Stimulated activated memory B cell treated with anti-CD40 and anti-IgM and Interleukin-4, amounts not matched to agents 10 μg/mL and 1 μg/mL and 100 μg/mL, for 72 hours (primary cell): ENCODE measurements around the gene CHMP3.
"Not testable (repeated sequence)": the region's sequence is repeated elsewhere in the genome, so short reads cannot be mapped to it uniquely, and the experiment has no call there.

Experiments used
- ATAC-seq: fragments of 150-1000 bp; cut with Tn5 transposase; 2 replicates; pipeline ENCODE4 v1.10.0; 2021
- H3K27ac Mint-ChIP-seq: one replicate; pipeline ENCODE4 v1.8.0; 2022; ENCODE audit warnings: mild to moderate bottlenecking, mixed read lengths
- H3K27me3 Mint-ChIP-seq: one replicate; pipeline ENCODE4 v1.8.0; 2022; ENCODE audit warnings: mixed read lengths
- H3K36me3 Mint-ChIP-seq: one replicate; pipeline ENCODE4 v1.8.0; 2022; ENCODE audit warnings: mixed read lengths
- H3K4me1 Mint-ChIP-seq: one replicate; pipeline ENCODE4 v1.8.0; 2022; ENCODE audit warnings: mixed read lengths
- H3K4me3 Mint-ChIP-seq: one replicate; pipeline ENCODE4 v1.8.0; 2022; ENCODE audit warnings: mild to moderate bottlenecking, moderate library complexity, mixed read lengths
- H3K9me3 Mint-ChIP-seq: one replicate; pipeline ENCODE4 v1.8.0; 2022; ENCODE audit warnings: mixed read lengths

The CHMP3 gene

GRCh38 chr2:86562922-86563649 is at the start of gene CHMP3:
Gene CHMP3, minus strand, starts transcription at chr2:86563443. Its CDS starts 95 bp downstream, at chr2:86563348.
- peak; percentile 96 for ATAC-seq
- Mint-ChIP-seq H3K36me3 (peaks cover 8% of the 10 kb centered on the region), H3K27me3 (peaks cover 17% of the 10 kb centered on the region)

GRCh38 chr2:86610871-86611270 is 47.6 kb upstream of the CHMP3 start:
- Mint-ChIP-seq H3K36me3 (peaks cover 50% of the 10 kb centered on the region), H3K4me1 (peaks cover 3% of the 10 kb centered on the region), H3K4me3 (no peak overlapping the region), H3K27ac (no peak overlapping the region), H3K27me3 (no peaks in the 10 kb centered on the region), H3K9me3 (no peaks in the 10 kb centered on the region)
- no peak for ATAC-seq

More at GRCh38 chr2:86562922-86563649, at the start of gene CHMP3:
- H3K27ac Mint-ChIP-seq = peak within 1 kb of the TSS; percentile 99
- H3K9me3 Mint-ChIP-seq = no peaks in the 10 kb centered on the region
- H3K4me3 Mint-ChIP-seq = peak within 1 kb of the TSS; percentile 89
- peaks cover 24% of the 10 kb centered on the region for H3K4me1 Mint-ChIP-seq

GRCh38 chr2:86608832-86609410 is 45.7 kb upstream of the CHMP3 start:
- Mint-ChIP-seq H3K9me3 (no peaks in the 10 kb centered on the region), H3K4me1 (peaks cover 7% of the 10 kb centered on the region), H3K27ac (peak overlapping the region; percentile 6), H3K27me3 (no peaks in the 10 kb centered on the region), H3K4me3 (no peak overlapping the region), H3K36me3 (peaks cover 59% of the 10 kb centered on the region)
- ATAC-seq = no peak

GRCh38 chr2:86603905-86604304 is 40.7 kb upstream of the CHMP3 start:
- Mint-ChIP-seq H3K4me3 (no peak overlapping the region), H3K9me3 (no peaks in the 10 kb centered on the region), H3K36me3 (peaks cover 46% of the 10 kb centered on the region), H3K27ac (no peak overlapping the region), H3K4me1 (peaks cover 7% of the 10 kb centered on the region), H3K27me3 (no peaks in the 10 kb centered on the region)
- ATAC-seq = no peak

- ATAC-seq = no peak
- Mint-ChIP-seq H3K9me3 (no peaks in the 10 kb centered on the region), H3K36me3 (peaks cover 17% of the 10 kb centered on the region), H3K4me1 (no peaks in the 10 kb centered on the region), H3K4me3 (no peak overlapping the region), H3K27ac (no peak overlapping the region), H3K27me3 (peaks cover 7% of the 10 kb centered on the region)
Measured at GRCh38 chr2:86598966-86599365, 35.7 kb upstream of the CHMP3 start.

- H3K36me3 Mint-ChIP-seq = no peaks in the 10 kb centered on the region
- no peak overlapping the region for H3K27ac Mint-ChIP-seq
- ATAC-seq = no peak
- peaks cover 13% of the 10 kb centered on the region for H3K27me3 Mint-ChIP-seq
- H3K4me1 Mint-ChIP-seq = no peaks in the 10 kb centered on the region
- H3K9me3 Mint-ChIP-seq = no peaks in the 10 kb centered on the region
- no peak overlapping the region for H3K4me3 Mint-ChIP-seq
Measured at GRCh38 chr2:86596118-86596517, 32.9 kb upstream of the CHMP3 start.

- no peak overlapping the region for H3K27ac Mint-ChIP-seq
- no peak for ATAC-seq
Measured at GRCh38 chr2:86593266-86593665, 30.0 kb upstream of the CHMP3 start.

GRCh38 chr2:86592547-86593230 is 29.4 kb upstream of the CHMP3 start:
- Mint-ChIP-seq H3K4me1 (no peaks in the 10 kb centered on the region), H3K4me3 (no peak overlapping the region), H3K9me3 (no peaks in the 10 kb centered on the region), H3K27ac (no peak overlapping the region), H3K27me3 (peaks cover 31% of the 10 kb centered on the region), H3K36me3 (no peaks in the 10 kb centered on the region)
- ATAC-seq = no peak

More at GRCh38 chr2:86593266-86593665, 30.0 kb upstream of the CHMP3 start:
- no peaks in the 10 kb centered on the region for H3K36me3 Mint-ChIP-seq
- H3K4me1 Mint-ChIP-seq = no peaks in the 10 kb centered on the region
- H3K27me3 Mint-ChIP-seq = peaks cover 31% of the 10 kb centered on the region
- H3K4me3 Mint-ChIP-seq = no peak overlapping the region
- no peaks in the 10 kb centered on the region for H3K9me3 Mint-ChIP-seq

GRCh38 chr2:86589701-86590100 is 26.5 kb upstream of the CHMP3 start:
- not testable (repeated sequence) for H3K9me3 Mint-ChIP-seq, H3K36me3 Mint-ChIP-seq, H3K27ac Mint-ChIP-seq, ATAC-seq, H3K4me3 Mint-ChIP-seq, H3K4me1 Mint-ChIP-seq
- peaks cover 31% of the 10 kb centered on the region for H3K27me3 Mint-ChIP-seq

GRCh38 chr2:86584151-86584913 is 21.1 kb upstream of the CHMP3 start:
- Mint-ChIP-seq H3K36me3 (no peaks in the 10 kb centered on the region), H3K27me3 (peaks cover 4% of the 10 kb centered on the region), H3K9me3 (no peaks in the 10 kb centered on the region), H3K4me3 (no peak overlapping the region), H3K4me1 (peaks cover 5% of the 10 kb centered on the region), H3K27ac (no peak overlapping the region)
- no peak for ATAC-seq

GRCh38 chr2:86580560-86580959 is 17.3 kb upstream of the CHMP3 start:
- no peak overlapping the region for H3K27ac Mint-ChIP-seq
- ATAC-seq = no peak
- no peaks in the 10 kb centered on the region for H3K36me3 Mint-ChIP-seq
- no peaks in the 10 kb centered on the region for H3K27me3 Mint-ChIP-seq
- no peak overlapping the region for H3K4me3 Mint-ChIP-seq
- H3K9me3 Mint-ChIP-seq = no peaks in the 10 kb centered on the region
- peaks cover 5% of the 10 kb centered on the region for H3K4me1 Mint-ChIP-seq

- H3K36me3 Mint-ChIP-seq = no peaks in the 10 kb centered on the region
- ATAC-seq = no peak
- no peak overlapping the region for H3K4me3 Mint-ChIP-seq
- no peaks in the 10 kb centered on the region for H3K27me3 Mint-ChIP-seq
- H3K9me3 Mint-ChIP-seq = no peaks in the 10 kb centered on the region
- no peak overlapping the region for H3K27ac Mint-ChIP-seq
- H3K4me1 Mint-ChIP-seq = no peaks in the 10 kb centered on the region
Measured at GRCh38 chr2:86577817-86578456, 14.7 kb upstream of the CHMP3 start.

GRCh38 chr2:86570059-86570458 is 6.8 kb upstream of the CHMP3 start:
- Mint-ChIP-seq H3K9me3 (no peaks in the 10 kb centered on the region), H3K4me3 (no peak overlapping the region), H3K36me3 (no peaks in the 10 kb centered on the region), H3K27me3 (peaks cover 17% of the 10 kb centered on the region), H3K4me1 (no peaks in the 10 kb centered on the region), H3K27ac (no peak overlapping the region)
- no peak for ATAC-seq

GRCh38 chr2:86566821-86567190 is 3.6 kb upstream of the CHMP3 start:
- Mint-ChIP-seq H3K9me3 (no peaks in the 10 kb centered on the region), H3K4me1 (peaks cover 16% of the 10 kb centered on the region), H3K4me3 (no peak overlapping the region), H3K27me3 (peaks cover 17% of the 10 kb centered on the region), H3K27ac (no peak overlapping the region), H3K36me3 (no peaks in the 10 kb centered on the region)
- no peak for ATAC-seq
